Esophagus squamous epithelium (tissue), 4 donors: ENCODE data around the gene INTS4.

Experiments used
- POLR2A ChIP-seq, 4 donors: fragments of 450-650 bp; IDR thresholded peaks; one replicate each; pipeline ENCODE4 v1.6.1; 2017; ENCODE audit warnings: antibody characterized with exemption in 4 of 4, mild to moderate bottlenecking in 4 of 4, moderate library complexity in 3 of 4
- TF ChIP-seq, protein P1 (sequence below), 6 experiments: fragments of 450-650 bp in 4 of 6; fragments of 200-600 bp in 2 of 6; sonication (generic) in 2 of 6; IDR thresholded peaks; one replicate each; pipeline ENCODE4 v1.5.1; 2016 to 2019; ENCODE audit warnings: antibody characterized with exemption in 6 of 6, mild to moderate bottlenecking in 4 of 6, moderate library complexity in 4 of 6

DNA sequence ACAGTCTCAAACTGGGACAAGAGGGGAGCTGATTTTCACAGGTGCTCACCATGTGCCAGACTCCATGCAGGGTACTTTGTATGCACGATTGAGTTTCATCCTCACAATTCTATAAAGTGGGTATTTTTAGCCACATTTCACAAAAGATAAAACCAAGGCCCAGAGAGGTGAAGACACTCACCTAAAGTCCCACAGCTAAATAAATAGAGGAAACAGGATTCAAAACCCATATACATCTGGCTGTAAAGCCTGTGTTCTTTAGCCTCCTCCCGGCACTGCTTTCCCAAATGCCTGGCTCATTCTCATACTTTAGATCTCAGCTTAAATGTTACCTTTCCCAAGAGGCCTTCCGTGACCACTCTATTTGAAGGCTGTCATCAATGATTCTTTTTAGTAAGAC lies 41.8 kb upstream of the INTS4 start:
- TF ChIP-seq POLR2A (IDR thresholded peaks at IDR 0.05): no peak
- TF ChIP-seq, protein P1, sequence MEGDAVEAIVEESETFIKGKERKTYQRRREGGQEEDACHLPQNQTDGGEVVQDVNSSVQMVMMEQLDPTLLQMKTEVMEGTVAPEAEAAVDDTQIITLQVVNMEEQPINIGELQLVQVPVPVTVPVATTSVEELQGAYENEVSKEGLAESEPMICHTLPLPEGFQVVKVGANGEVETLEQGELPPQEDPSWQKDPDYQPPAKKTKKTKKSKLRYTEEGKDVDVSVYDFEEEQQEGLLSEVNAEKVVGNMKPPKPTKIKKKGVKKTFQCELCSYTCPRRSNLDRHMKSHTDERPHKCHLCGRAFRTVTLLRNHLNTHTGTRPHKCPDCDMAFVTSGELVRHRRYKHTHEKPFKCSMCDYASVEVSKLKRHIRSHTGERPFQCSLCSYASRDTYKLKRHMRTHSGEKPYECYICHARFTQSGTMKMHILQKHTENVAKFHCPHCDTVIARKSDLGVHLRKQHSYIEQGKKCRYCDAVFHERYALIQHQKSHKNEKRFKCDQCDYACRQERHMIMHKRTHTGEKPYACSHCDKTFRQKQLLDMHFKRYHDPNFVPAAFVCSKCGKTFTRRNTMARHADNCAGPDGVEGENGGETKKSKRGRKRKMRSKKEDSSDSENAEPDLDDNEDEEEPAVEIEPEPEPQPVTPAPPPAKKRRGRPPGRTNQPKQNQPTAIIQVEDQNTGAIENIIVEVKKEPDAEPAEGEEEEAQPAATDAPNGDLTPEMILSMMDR (IDR thresholded peaks at IDR 0.05): no peak
